ENCODE data around the gene PLXNA2.
A peak's percentile ranks its signal among the peaks of the same experiment; 100 is the strongest.

The PLXNA2 gene

GRCh38 chr1:208122612-208123358, 121.4 kb downstream of the PLXNA2 start:
- no peak for DNase-seq (ENCODE audit: low spot score)
- FAIRE-seq: no peak

GRCh38 chr1:208121813-208122364, 122.3 kb downstream of the PLXNA2 start:
- DNase-seq (ENCODE audit: low spot score) (no peak), FAIRE-seq (no peak)

GRCh38 chr1:208120431-208120790, 123.8 kb downstream of the PLXNA2 start:
- DNase-seq (ENCODE audit: low spot score): no peak
- no peak for FAIRE-seq

- FAIRE-seq (no peak), DNase-seq (ENCODE audit: low spot score) (no peak)
These were observed 125.2 kb downstream of the PLXNA2 start for GRCh38 chr1:208118841-208119606.

- no peak for DNase-seq (ENCODE audit: low spot score)
- FAIRE-seq: no peak
These were observed 125.9 kb downstream of the PLXNA2 start for GRCh38 chr1:208118306-208118705.

- FAIRE-seq: no peak
These were observed 126.4 kb downstream of the PLXNA2 start for GRCh38 chr1:208117826-208118225.

GRCh38 chr1:208117409-208117808, 126.8 kb downstream of the PLXNA2 start:
- DNase-seq (ENCODE audit: low spot score) (no peak), FAIRE-seq (no peak)

More at GRCh38 chr1:208117826-208118225, 126.4 kb downstream of the PLXNA2 start:
- DNase-seq (ENCODE audit: low spot score): no peak

GRCh38 chr1:208115924-208116640, 128.1 kb downstream of the PLXNA2 start:
- FAIRE-seq: no peak
- DNase-seq (ENCODE audit: low spot score): no peak

- no peak for FAIRE-seq
- no peak for DNase-seq (ENCODE audit: low spot score)
These were observed 131.2 kb downstream of the PLXNA2 start for GRCh38 chr1:208113011-208113410.

- DNase-seq (ENCODE audit: low spot score): no peak
- no peak for FAIRE-seq
These were observed 131.8 kb downstream of the PLXNA2 start for GRCh38 chr1:208112401-208112800.

GRCh38 chr1:208111646-208112190, 132.5 kb downstream of the PLXNA2 start:
- FAIRE-seq (no peak), DNase-seq (ENCODE audit: low spot score) (no peak)

- FAIRE-seq (no peak), DNase-seq (ENCODE audit: low spot score) (no peak)
These were observed 133.9 kb downstream of the PLXNA2 start for GRCh38 chr1:208110296-208110695.

- DNase-seq (ENCODE audit: low spot score) (no peak), FAIRE-seq (no peak)
These were observed 135.4 kb downstream of the PLXNA2 start for GRCh38 chr1:208108646-208109330.

- FAIRE-seq: no peak
- peak; percentile 61 for DNase-seq (ENCODE audit: low spot score)
These were observed 136.0 kb downstream of the PLXNA2 start for GRCh38 chr1:208108213-208108608.

- FAIRE-seq (peak; percentile 45), DNase-seq (ENCODE audit: low spot score) (peak; percentile 92)
These were observed 136.6 kb downstream of the PLXNA2 start for GRCh38 chr1:208107425-208108212.

- no peak for DNase-seq (ENCODE audit: low spot score)
- FAIRE-seq: no peak
These were observed 138.0 kb downstream of the PLXNA2 start for GRCh38 chr1:208106218-208106617.

GRCh38 chr1:208105756-208106155, 138.4 kb downstream of the PLXNA2 start:
- DNase-seq (ENCODE audit: low spot score) (no peak), FAIRE-seq (no peak)

GRCh38 chr1:208103597-208104513, 140.3 kb downstream of the PLXNA2 start:
- DNase-seq (ENCODE audit: low spot score) (no peak), FAIRE-seq (no peak)
